ENCODE data around the gene KIAA1671.

KIAA1671 gene

GRCh38 chr22:25160120-25160996, 207.8 kb downstream of the KIAA1671 start:
- TF ChIP-seq, protein P1, sequence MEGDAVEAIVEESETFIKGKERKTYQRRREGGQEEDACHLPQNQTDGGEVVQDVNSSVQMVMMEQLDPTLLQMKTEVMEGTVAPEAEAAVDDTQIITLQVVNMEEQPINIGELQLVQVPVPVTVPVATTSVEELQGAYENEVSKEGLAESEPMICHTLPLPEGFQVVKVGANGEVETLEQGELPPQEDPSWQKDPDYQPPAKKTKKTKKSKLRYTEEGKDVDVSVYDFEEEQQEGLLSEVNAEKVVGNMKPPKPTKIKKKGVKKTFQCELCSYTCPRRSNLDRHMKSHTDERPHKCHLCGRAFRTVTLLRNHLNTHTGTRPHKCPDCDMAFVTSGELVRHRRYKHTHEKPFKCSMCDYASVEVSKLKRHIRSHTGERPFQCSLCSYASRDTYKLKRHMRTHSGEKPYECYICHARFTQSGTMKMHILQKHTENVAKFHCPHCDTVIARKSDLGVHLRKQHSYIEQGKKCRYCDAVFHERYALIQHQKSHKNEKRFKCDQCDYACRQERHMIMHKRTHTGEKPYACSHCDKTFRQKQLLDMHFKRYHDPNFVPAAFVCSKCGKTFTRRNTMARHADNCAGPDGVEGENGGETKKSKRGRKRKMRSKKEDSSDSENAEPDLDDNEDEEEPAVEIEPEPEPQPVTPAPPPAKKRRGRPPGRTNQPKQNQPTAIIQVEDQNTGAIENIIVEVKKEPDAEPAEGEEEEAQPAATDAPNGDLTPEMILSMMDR (conservative IDR thresholded peaks at IDR 0.05; ENCODE audit: low read length), result no peak
- no peak overlapping the region for H3K4me3 ChIP-seq (ENCODE audit: low read length)
- no peak for DNase-seq (ENCODE audit: low read depth)

DNA sequence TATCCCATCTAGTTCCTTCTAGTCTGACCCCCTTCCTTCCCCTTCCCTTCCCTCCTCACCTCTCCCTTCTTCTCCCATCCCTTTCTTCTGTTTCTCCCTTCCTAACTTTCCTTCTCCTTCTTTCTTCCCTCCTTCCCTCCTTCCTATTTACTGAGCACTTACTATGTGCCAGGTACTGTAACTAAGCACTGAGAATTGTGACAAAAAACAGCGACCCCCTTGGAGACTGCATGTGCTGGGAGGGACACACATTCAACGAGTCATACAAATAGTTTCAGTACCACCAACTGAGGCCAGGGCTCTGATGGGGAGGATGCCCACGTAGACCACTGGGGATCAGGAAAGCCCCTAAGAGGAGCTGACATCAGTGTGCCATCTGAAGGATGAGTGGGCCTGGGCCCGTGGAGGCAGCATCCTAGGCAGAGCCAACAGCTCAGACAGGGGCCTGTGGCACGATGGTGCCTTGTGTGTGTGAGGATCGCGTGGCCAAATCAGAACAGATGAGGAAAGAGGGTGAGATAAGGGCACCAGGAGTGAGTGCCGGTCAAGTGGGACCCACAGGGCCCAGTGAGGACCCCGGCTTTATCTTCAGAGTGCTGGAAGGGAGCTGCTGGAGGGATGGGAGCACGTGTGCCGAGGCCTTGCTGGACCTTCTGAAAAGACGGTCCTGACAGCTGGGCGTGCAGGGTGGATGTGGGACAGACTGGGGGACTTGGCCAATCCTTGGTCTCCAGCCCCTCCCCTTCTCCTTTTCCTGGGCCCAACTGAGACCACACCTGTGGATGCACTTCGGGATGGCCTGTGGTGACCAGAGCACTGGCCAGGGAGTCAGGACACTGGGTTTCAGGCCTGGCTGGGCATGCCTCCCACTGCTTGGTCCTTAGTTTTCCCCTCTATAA, 208.8 kb downstream of the KIAA1671 start:
- H3K4me3 ChIP-seq (ENCODE audit: low read length), result no peak overlapping the region
- TF ChIP-seq, protein P1 (conservative IDR thresholded peaks at IDR 0.05; ENCODE audit: low read length), result no peak
- DNase-seq (ENCODE audit: low read depth), result no peak

DNA sequence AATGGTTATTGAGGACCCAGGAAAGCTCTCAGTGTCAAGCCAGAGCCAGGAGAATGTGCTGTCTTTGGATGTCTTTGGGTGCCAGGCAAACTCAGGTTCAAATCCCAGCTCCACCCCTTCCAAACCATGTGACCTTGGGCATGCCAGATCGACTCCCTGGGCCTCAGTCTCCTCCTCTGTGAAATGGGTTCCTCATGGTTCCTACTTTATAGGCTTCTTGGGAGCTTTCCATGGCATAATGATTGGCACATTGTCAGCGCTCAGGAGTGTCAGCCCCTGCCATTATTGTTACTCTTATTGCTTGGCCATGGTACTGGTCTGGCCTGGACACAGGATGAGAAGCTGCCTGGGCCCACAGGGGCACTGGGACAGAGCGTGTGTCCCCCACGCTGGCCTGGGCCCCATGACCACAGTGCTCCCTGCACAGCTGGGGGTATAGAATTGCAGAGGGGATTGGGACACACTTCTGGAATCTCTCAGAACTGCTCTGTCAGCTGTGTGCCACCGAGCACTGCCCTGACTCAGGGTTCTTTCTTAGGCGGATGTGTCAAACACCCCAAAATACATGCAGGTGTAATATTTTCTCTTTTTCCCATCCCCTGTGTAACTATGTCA, 209.5 kb downstream of the KIAA1671 start:
- DNase-seq (ENCODE audit: low read depth), result no peak
- no peak overlapping the region for H3K4me3 ChIP-seq (ENCODE audit: low read length)
- TF ChIP-seq, protein P1 (conservative IDR thresholded peaks at IDR 0.05; ENCODE audit: low read length), result no peak

DNA sequence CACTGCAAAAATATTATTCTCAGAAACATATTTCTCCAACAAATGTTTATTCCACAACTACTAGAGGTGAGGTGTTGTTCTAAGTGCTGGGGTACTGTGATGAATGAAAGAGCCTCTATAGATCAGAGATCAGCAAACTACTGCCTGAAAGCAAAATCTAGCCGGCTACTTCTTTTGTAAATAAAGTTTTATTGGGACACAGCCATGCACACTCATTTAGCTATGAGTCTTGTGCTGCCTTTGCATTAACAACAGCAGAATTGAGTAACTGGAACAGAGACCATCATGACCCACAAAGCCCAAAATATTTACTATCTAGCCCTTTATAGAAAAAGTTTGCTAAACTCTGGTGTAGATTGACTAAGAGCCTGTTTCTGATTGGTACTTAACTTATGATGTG, 210.0 kb downstream of the KIAA1671 start:
- DNase-seq (ENCODE audit: low read depth), result no peak
- no peak overlapping the region for H3K4me3 ChIP-seq (ENCODE audit: low read length)
- TF ChIP-seq, protein P1 (conservative IDR thresholded peaks at IDR 0.05; ENCODE audit: low read length), result no peak

DNA sequence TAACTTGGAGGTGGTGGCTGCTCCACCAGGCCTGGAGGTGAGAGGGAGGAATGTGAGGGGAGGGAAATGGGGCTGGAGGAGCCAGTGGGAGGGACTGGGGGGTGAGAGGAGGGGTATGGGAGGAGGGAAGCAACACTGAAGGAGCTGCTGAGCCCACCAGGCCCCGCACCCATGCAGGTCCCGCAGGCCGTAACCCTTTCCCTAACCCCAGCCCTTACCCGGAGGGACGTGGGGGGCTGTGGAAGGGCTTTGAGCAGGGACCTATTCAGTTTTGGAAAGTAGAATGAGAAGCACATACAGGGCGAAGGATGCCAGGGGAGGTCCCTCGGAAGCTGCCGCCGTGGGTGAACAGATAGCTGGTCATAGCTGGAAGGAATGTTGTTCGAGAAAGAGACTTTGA, 213.3 kb downstream of the KIAA1671 start:
- TF ChIP-seq, protein P1 (conservative IDR thresholded peaks at IDR 0.05; ENCODE audit: low read length), result no peak
- no peak overlapping the region for H3K4me3 ChIP-seq (ENCODE audit: low read length)

DNA sequence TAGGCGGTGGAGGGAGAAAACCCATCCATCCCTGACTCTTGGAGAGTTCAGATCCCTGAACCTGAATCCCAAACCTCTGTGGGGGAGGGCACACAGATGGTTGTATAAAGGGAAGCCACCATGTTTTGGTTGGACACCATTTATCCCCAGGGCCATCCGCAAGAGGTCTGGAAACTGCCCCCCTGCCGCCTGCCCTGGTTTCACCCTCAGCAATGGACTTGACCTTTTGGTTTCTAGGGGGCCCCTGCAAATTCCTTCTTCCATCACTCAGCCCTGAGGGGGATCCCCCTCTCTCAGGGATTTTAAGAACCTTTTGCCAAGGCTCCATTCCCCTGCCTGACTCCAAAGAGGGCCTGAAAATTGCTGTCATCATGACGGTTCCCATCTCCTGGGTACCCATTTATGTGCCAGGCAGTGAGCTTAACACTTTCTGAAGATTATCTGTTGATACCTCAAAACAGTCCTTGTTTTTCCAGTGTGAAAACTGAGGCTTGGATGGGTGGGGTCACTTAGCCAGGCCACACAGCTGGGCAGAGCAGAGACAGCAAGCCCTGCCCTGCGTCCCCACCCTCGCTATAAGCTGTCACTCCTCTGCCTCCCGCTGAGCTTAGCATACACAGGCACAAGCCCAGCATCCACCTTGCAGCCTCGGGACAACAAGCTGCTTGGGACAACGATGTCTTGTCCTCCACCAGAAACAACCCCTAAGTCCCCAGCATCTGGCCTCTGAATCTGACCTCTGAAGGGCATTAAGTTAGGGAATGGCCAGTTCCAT, 213.9 kb downstream of the KIAA1671 start:
- no peak overlapping the region for H3K4me3 ChIP-seq (ENCODE audit: low read length)
- TF ChIP-seq, protein P1 (conservative IDR thresholded peaks at IDR 0.05; ENCODE audit: low read length), result no peak
- no peak for DNase-seq (ENCODE audit: low read depth)

More for the DNA sequence above, 213.3 kb downstream of the KIAA1671 start:
- no peak for DNase-seq (ENCODE audit: low read depth)
